ENCODE measurements around the gene PCDHGA5.
"Not testable (repeated sequence)": the region's sequence is repeated elsewhere in the genome, so short reads cannot be mapped to it uniquely, and the experiment has no call there.

Gene PCDHGA5

GRCh38 chr5:141363952-141364660 is at the start of gene PCDHGA5:
TSS of gene PCDHGA5 (plus strand) at chr5:141364162. CDS start at chr5:141364331, 169 bp downstream.
- no peak for DNase-seq

DNA sequence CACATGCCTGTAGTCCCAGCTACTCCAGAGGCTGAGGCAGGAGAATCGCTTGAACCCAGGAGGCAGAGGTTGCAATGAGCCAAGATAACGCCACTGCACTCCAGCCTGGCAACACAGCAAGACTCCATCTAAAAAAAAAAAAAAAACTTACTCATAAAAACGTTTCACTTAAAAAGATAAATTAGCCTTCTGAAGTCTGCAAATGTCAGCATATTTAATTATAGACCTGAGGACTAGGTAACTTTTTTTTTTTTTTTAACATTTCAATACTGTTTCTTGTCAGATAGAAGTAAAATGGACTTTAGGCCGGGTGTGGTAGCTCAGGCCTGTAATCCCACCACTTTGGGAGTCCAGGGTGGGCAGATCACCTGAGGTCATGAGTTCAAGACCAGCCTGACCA is 47.0 kb upstream of the PCDHGA5 start:
- not testable (repeated sequence) for DNase-seq

GRCh38 chr5:141319202-141319601 is 44.8 kb upstream of the PCDHGA5 start:
- DNase-seq: no peak

DNA sequence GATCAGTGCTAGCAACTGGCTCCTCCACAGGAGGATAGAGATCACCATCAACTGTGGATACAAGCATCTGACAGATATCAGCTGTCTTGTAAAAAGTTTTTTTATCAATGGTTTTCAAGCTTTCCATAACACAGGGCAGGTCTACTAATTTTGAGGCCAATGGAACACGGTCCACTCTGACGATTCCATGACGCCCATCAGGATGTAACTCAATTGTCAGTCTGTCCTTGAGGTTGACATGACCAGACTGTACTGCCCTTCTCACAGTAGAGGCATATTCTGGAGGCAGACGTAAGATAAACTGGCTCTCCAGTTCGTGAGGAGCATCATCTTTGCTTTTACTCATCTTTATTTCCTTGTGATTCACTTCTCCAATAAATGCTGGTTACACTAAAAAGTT is 44.3 kb upstream of the PCDHGA5 start:
- DNase-seq: no peak

DNA sequence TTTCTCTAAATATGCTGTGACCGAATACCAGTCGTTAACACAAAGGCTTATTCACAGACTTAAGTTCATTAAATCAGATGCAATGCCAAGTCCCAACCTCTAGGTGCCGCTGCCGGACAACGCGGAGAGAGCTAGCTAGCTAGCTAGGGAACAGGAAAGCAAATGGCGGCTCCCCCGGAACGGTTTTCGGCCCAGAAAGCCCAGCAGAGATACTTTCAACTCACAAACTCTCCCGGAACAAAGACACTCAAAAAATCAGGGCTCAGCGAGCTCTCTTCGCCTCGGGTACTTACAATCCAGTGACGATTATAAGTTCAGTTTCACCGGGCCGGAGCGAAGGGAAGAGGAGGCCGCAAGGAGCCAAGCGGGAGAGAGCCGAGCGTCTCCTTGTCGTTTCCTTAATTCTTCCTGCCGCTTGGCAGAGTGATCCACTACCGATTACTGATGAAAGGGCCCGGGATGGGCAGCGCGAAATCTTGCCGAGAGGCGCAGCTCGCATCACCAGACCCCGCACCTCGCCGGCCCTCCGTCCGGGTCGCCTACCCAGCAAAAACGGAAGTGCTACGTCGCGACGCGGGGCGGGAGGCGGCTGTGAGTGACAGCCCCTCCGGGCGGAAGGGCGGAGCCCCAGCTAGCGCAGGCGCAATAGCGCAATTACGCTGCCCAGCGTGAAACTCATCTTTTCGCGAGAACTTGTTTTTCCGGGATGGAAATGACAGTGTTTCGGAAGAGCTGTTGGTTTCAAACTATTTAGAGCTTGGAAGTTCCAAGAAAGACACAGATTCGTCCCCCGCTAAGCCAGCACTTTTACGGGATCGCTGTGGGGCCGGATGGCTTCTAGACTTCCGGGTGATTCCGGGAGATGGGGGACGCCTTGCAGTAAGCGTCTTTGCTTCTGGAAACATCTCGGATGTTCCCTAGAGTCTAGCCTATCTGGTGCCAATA is 43.5 kb upstream of the PCDHGA5 start, which contains the start of gene TAF7:
TAF7 (minus strand) TSS at position 560 of the 945 bp plus-strand sequence. CDS start 740 bp downstream, outside the sequence.
- DNase-seq: peak; percentile 92

DNA sequence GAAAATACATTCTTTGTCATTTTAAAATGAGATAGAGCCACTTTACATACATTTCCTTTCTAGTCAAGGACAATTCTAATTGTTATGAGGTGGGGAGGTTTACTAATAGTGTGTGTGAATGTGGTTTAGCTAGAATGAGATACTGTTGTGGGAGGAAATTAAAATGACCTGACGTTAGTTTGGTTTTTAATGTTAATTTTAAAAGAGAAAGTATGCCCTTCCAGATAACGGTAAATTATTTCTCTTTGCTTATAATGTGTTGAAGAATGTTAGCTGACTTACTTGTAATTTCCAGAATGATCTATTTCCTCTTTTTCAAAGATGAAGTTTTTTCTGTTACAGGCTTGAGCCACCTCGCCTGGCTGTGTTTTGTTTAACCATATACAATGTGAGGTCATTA is 41.7 kb upstream of the PCDHGA5 start:
- no peak for DNase-seq

DNA sequence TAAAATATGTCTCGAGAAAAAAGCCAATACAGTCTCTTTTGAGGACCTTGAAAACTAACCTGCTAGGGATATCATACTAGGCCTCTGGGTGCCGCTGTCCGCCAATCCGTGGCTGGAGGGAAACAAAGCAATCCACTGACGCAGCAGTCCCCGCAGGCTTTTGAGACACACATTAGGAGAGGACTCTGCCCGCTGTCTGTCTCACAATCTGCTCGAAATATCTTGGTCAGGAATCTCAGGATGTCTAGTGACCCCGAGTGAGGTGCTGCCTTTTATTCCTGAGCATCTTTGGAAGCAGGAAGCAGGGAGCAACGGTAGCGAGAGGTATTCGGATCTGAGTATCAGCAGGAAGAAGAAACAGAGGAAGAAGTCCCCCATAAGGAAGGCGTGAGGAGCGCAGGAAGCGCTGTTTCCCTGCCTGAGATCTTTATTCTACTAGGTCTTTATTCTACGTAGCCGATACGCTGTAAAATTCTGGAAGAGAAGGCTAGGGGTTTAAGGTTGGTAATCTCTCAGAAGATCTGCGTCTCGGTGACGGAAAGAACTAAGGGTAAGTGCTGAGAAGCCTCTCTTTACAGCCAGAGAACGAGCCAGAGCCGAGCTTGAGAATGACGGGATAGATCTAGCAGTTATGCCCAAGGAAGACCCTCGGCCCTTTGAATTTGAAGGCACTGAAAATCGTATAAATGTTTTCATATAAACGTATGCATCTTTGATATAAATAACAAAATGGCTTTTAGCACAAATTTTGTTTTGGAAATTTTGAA is 37.7 kb upstream of the PCDHGA5 start:
- no peak for DNase-seq

DNA sequence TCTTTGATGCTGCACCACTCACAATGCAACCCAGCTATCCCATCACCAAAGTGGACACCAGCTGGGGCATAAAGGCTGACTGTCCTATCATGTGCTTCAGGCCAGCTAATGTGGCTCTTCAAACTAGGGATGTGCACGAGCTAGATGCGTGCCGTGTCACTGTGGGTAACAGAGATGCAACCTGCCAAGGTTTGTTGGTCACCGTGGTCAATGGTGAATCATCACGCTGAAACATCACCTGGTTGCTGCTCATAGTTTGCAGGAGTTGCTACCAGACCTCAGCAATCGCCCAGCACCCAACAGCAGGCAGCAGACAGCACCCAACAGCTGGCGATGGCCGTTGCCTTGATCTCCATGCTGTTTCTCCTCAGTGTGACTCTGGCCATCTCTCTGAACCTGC is 35.7 kb upstream of the PCDHGA5 start:
- DNase-seq: no peak

DNA sequence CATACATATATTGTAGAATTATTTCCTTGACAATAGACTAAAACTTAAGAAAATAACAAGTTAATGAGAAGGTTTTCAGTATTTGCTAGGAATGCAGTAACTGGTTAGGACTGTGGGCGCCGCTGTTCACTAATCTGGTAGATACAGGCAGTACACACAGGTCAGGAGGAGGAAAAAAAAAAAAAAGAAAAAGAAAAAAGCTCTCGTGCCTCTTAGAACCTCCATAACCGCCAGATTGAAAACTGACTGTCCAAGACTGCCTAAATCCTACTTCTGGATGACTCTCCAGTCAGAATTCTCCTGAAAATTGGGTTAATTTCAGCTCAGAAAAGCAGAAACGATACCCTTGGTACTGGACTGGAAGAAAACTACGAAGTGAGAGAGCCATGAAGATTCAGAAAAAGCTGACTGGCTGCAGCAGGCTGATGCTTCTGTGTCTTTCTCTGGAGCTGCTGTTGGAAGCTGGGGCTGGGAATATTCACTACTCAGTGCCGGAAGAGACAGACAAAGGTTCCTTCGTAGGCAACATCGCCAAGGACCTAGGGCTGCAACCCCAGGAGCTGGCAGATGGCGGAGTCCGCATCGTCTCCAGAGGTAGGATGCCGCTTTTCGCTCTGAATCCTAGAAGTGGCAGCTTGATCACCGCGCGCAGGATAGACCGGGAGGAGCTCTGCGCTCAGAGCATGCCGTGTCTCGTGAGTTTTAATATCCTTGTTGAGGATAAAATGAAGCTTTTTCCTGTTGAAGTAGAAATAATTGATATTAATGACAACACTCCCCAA is 33.5 kb upstream of the PCDHGA5 start, which contains the start of gene PCDHGA1:
PCDHGA1 (plus strand) TSS at position 216 of the 782 bp plus-strand sequence.
- no peak for DNase-seq

- DNase-seq: not testable (repeated sequence)
These were observed 31.4 kb upstream of the PCDHGA5 start for GRCh38 chr5:141332571-141332970.

DNA sequence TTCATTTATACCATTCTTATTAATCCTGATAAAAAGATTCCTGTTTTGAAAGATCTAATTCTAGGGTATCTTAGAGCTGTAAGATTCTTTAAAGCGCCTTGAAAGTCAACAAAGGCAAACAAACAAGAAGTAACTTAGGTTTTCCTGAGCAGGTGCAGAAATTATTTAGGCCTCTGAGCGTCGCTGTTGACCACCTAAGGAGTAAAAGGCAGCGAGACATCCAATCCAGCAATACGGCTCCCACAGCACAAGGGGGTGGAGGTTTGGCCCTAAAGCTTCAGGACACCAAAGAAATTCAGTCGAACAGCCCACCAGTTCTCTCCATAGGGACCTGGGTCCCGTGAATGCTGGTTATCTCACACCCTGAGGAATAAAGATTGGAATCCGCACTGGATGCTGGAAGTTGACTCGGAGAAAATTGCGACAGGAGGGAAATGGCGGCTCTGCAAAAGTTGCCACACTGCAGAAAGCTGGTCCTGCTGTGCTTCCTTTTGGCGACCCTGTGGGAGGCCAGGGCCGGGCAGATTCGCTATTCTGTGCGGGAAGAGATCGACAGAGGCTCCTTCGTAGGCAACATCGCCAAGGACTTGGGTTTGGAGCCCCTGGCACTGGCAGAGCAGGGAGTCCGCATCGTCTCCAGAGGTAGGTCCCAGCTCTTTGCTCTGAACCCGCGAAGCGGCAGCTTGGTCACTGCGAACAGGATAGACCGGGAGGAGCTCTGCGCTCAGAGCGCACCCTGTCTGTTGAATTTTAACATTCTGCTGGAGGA is 25.2 kb upstream of the PCDHGA5 start, which contains the start of gene PCDHGA2:
PCDHGA2 (plus strand) TSS at position 223 of the 769 bp plus-strand sequence.
- no peak for DNase-seq

DNA sequence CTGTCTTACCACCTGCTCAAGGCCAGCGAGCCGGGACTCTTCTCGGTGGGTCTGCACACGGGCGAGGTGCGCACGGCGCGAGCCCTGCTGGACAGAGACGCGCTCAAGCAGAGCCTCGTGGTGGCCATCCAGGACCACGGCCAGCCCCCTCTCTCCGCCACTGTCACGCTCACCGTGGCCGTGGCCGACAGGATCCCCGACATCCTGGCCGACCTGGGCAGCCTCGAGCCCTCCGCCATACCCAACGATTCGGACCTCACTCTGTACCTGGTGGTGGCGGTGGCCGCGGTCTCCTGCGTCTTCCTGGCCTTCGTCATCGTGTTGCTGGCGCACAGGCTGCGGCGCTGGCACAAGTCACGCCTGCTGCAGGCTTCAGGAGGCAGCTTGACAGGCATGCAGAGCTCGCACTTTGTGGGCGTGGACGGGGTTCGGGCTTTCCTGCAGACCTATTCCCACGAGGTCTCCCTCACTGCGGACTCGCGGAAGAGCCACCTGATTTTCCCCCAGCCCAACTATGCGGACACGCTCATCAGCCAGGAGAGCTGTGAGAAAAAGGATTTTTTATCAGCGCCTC is 23.1 kb upstream of the PCDHGA5 start:
- DNase-seq: not testable (repeated sequence)

- no peak for DNase-seq
These were observed 21.2 kb upstream of the PCDHGA5 start for GRCh38 chr5:141342773-141343172.

GRCh38 chr5:141343242-141343952 is 20.6 kb upstream of the PCDHGA5 start, which contains the start of gene PCDHGA3:
TSS of gene PCDHGA3 (plus strand) at chr5:141343829. CDS start at chr5:141344034, 205 bp downstream.
- no peak for DNase-seq

DNA sequence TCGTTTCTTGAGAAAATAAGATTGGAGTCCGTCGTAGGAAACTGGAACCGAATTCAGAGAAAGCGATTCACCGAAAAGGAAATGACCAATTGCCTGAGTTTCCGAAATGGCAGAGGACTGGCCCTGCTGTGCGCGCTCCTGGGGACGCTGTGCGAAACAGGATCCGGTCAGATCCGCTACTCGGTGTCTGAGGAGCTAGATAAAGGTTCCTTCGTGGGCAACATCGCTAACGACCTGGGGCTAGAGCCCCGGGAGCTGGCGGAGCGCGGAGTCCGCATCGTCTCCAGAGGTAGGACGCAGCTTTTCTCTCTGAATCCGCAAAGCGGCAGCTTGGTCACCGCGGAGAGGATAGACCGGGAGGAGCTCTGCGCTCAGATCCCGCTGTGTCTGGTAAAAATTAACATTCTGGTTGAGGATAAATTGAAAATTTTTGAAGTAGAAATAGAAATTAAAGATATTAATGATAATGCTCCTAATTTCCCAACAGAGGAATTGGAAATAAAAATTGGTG is 20.0 kb upstream of the PCDHGA5 start:
- DNase-seq: no peak

DNA sequence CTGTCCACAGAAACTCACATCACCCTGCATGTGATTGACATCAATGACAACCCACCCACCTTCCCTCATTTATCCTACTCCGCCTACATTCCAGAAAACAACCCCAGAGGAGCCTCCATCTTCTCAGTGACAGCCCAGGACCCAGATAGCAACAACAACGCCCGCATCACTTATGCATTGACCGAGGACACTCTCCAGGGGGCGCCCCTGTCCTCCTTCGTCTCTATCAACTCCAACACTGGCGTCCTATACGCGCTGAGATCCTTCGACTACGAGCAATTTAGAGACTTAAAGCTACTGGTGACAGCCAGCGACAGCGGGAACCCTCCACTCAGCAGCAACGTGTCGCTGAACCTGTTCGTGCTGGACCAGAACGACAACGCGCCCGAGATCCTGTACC is 18.6 kb upstream of the PCDHGA5 start:
- no peak for DNase-seq

DNA sequence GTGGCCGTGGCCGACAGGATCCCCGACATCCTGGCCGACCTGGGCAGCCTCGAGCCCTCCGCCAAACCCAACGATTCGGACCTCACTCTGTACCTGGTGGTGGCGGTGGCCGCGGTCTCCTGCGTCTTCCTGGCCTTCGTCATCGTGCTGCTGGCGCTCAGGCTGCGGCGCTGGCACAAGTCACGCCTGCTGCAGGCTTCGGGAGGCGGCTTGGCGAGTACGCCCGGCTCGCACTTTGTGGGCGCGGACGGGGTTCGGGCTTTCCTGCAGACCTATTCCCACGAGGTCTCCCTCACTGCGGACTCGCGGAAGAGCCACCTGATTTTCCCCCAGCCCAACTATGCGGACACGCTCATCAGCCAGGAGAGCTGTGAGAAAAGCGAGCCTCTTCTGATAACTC is 17.9 kb upstream of the PCDHGA5 start:
- DNase-seq: not testable (repeated sequence)

DNA sequence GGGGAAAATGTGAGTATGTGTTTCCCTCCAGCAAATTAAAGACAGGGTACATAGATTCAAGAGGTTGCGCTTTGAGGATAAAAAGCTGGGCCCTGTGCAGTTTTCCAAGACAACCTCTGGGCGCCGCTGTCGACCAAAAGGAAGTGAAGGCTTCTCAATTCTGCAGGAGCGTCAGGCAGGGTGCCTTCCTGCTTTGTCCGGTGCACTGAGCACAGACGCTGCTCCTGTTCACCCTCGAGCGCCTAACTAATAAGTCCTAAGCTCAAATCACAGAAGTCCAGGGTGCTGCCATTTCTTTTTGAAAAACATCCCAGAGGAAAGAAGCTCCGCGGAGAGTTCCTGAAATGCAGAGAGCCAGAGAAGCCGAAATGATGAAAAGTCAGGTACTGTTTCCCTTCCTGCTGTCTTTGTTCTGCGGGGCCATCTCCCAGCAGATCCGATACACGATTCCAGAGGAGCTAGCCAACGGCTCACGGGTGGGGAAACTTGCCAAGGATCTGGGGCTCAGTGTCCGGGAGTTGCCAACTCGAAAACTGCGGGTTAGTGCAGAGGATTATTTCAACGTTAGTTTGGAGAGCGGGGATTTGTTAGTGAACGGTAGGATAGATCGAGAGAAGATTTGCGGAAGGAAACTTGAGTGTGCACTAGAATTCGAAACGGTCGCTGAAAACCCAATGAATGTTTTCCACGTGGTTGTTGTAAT is 13.9 kb upstream of the PCDHGA5 start, which contains the start of gene PCDHGB1:
PCDHGB1 (plus strand) TSS at position 183 of the 703 bp plus-strand sequence; CDS start at position 345, 162 bp downstream.
- no peak for DNase-seq

DNA sequence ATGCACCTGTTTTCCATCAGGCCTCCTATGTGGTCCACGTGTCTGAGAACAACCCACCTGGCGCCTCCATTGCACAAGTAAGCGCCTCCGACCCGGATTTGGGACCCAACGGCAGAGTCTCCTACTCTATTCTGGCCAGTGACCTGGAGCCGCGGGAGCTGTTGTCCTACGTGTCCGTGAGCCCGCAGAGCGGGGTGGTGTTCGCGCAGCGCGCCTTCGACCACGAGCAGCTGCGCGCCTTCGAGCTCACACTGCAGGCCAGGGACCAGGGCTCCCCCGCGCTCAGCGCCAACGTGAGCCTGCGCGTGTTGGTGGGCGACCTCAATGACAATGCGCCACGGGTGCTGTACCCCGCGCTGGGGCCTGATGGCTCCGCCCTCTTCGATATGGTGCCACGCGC is 12.4 kb upstream of the PCDHGA5 start:
- no peak for DNase-seq

All from NCI-H1048 (cell line).